Keratinocyte (primary cell): Measurements from ENCODE around the gene SERPINH1. TPM values are rescaled to one million over a fixed set of nuclear protein-coding genes. Genes with fewer than 3 reads are reported as not detected.

Experiments
- DNase-seq: peaks from one replicate; pipeline ENCODE4 v3.0.0-alpha.2; 2011; ENCODE audit warnings: low read depth, missing footprints, low spot score
- FAIRE-seq: peaks from 2 replicates; lab custom pipeline; 2011; peaks lifted over from hg19 to GRCh38; lab: Jason Lieb, UNC
- H2AFZ ChIP-seq: 2 replicates; pipeline ENCODE4 v1.6.0; 2012; ENCODE audit warnings: low read length, control low read depth, inconsistent platforms; ENCODE audit not compliant: control insufficient read depth
- H3K27ac ChIP-seq: 2 replicates; pipeline ENCODE4 v1.5.1; 2011; ENCODE audit warnings: low read length; ENCODE audit not compliant: control insufficient read depth, insufficient read depth
- H3K27me3 ChIP-seq: 3 replicates; pipeline ENCODE4 v1.6.0; 2011; ENCODE audit warnings: low read length; ENCODE audit not compliant: control insufficient read depth, insufficient read depth; ENCODE audit errors: extremely low read depth
- H3K36me3 ChIP-seq, 2 experiments: 2 replicates in 1 of 2; 3 replicates in 1 of 2; pipeline ENCODE4 v1.5.1; 2011; ENCODE audit warnings: low read length in 2 of 2, mild to moderate bottlenecking in 1 of 2; ENCODE audit not compliant: control insufficient read depth in 2 of 2, insufficient read depth in 2 of 2; ENCODE audit errors: extremely low read depth in 1 of 2
- H3K4me1 ChIP-seq: 3 replicates; pipeline ENCODE4 v1.5.1; 2011; ENCODE audit warnings: low read length; ENCODE audit not compliant: control insufficient read depth, insufficient read depth; ENCODE audit errors: extremely low read depth
- H3K4me2 ChIP-seq: 3 replicates; pipeline ENCODE4 v1.6.0; 2011; ENCODE audit warnings: low read depth, low read length; ENCODE audit not compliant: control insufficient read depth, insufficient read depth; ENCODE audit errors: extremely low read depth
- H3K4me3 ChIP-seq, 3 experiments: fragments of 200-600 bp in 1 of 3; sonication (generic) in 1 of 3; 2 replicates in 2 of 3; 3 replicates in 1 of 3; pipeline ENCODE4 v1.5.1; 2011 to 2016; ENCODE audit warnings: low read length in 3 of 3, mild to moderate bottlenecking in 3 of 3, control low read depth in 2 of 3, inconsistent platforms in 1 of 3, low read depth in 1 of 3, mixed read lengths in 1 of 3, mixed run types in 1 of 3, moderate library complexity in 1 of 3; ENCODE audit not compliant: control insufficient read depth in 2 of 3, insufficient read depth in 2 of 3; ENCODE audit errors: extremely low read depth in 1 of 3
- H3K79me2 ChIP-seq: 2 replicates; pipeline ENCODE4 v1.6.0; 2012; ENCODE audit warnings: low read length; ENCODE audit not compliant: control insufficient read depth, insufficient read depth
- H3K9ac ChIP-seq: 3 replicates; pipeline ENCODE4 v1.6.0; 2011; ENCODE audit warnings: low read length; ENCODE audit not compliant: control insufficient read depth, insufficient read depth; ENCODE audit errors: extremely low read depth
- H3K9me1 ChIP-seq: 3 replicates; pipeline ENCODE4 v1.6.0; 2011; ENCODE audit warnings: low read length; ENCODE audit not compliant: control insufficient read depth, insufficient read depth; ENCODE audit errors: extremely low read depth
- H3K9me3 ChIP-seq: 2 replicates; pipeline ENCODE4 v1.5.1; 2012; ENCODE audit warnings: low read depth, low read length; ENCODE audit not compliant: control insufficient read depth
- H4K20me1 ChIP-seq: 3 replicates; pipeline ENCODE4 v1.6.0; 2011; ENCODE audit warnings: low read length; ENCODE audit not compliant: control insufficient read depth, insufficient read depth; ENCODE audit errors: extremely low read depth
- CTCF ChIP-seq, 3 experiments: IDR thresholded peaks in 1 of 3; conservative IDR thresholded peaks in 1 of 3; optimal IDR thresholded peaks in 1 of 3; 2 replicates in 2 of 3; 3 replicates in 1 of 3; pipeline versions ENCODE3 to v1.5.1; 2011; ENCODE audit warnings: low read length in 3 of 3, mild to moderate bottlenecking in 3 of 3, moderate library complexity in 2 of 3, control low read depth in 1 of 3, inconsistent platforms in 1 of 3; ENCODE audit not compliant: insufficient read depth in 2 of 3; ENCODE audit errors: extremely low read depth in 1 of 3
- EZH2 ChIP-seq: IDR thresholded peaks from one replicate; pipeline ENCODE4 v1.6.1; 2012; ENCODE audit warnings: inconsistent platforms, mild to moderate bottlenecking, low read length, moderate library complexity
- dilution Hi-C: fragments of 300-500 bp; cut with MboI; formaldehyde crosslinking; loops from one replicate; pipeline ENCODE4 v1.7.0; 2020; ENCODE audit warnings: low sequenced_read_pairs; ENCODE audit not compliant: extremely low pct_ligation_motif_present
- polyA plus RNA-seq, 5 experiments: library from polyadenylated mRNA; depleted of rRNA in 3 of 5; stranded (reverse) in 3 of 5; stranded (forward) in 1 of 5; unstranded in 1 of 5; fragments of >200 nt; gene quantifications; 1 replicate in 1 of 5; 2 replicates in 3 of 5; 3 replicates in 1 of 5; pipeline versions ENCODE4 v1.2.1 to v1.2.3, GENCODE V29; 2011 to 2012; ENCODE audit warnings: missing spikeins in 2 of 5, low read depth in 1 of 5, low replicate concordance in 1 of 5

SERPINH1 gene
- polyA plus RNA-seq, 1 donor (not counting 4 experiments of a cell fraction or from before 2014, with no cell fraction given), result 136 TPM

DNA sequence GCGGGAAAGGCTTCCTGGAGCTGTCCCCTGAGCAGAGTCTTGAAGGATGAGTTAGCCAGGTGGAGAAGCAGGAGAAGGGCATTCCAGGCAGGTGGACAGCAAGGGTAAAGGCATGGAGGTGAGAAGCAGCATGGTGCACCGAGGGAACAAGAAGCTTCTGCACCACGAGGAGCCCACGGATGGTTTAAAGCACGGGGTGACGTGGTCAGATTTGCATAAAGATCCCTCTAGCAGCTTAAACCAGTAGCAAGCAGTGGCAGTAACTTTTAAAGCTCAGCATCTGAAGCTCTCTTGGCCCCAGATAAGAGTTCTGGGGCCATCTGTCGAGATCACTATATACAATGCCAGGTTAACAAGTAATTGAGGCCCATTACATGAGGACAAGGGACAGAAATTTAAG is 36.8 kb downstream of the SERPINH1 start:
- Histone ChIP-seq H3K4me2 (no peak overlapping the region), H3K4me3 (no peak overlapping the region), H3K79me2 (no peaks in the 10 kb centered on the region), H3K27ac (no peak overlapping the region), H3K9me1 (no peaks in the 10 kb centered on the region), H3K9ac (no peak overlapping the region), H3K4me1 (peaks cover 12% of the 10 kb centered on the region), H3K27me3 (no peaks in the 10 kb centered on the region), H2AFZ (no peak overlapping the region), H4K20me1 (no peaks in the 10 kb centered on the region), H3K9me3 (no peaks in the 10 kb centered on the region), H3K36me3 (no peaks in the 10 kb centered on the region)
- DNase-seq (no peak), FAIRE-seq (no peak)
- dilution Hi-C loops, result no loop called here
- no peak for TF ChIP-seq EZH2
- TF ChIP-seq CTCF (optimal IDR thresholded peaks at IDR 0.05 in 1 of 3, IDR thresholded peaks at IDR 0.05 in 1 of 3, conservative IDR thresholded peaks at IDR 0.05 in 1 of 3; ENCODE audit: extremely low read depth in 1 of 3, insufficient read depth in 2 of 3, low read length in 3 of 3), result no peak

- no peak overlapping the region for H3K4me3 ChIP-seq
- no peaks in the 10 kb centered on the region for H3K27me3 ChIP-seq
- no peak overlapping the region for H3K4me2 ChIP-seq
- FAIRE-seq (no peak), DNase-seq (no peak)
- H3K27ac ChIP-seq, result no peak overlapping the region
- dilution Hi-C loops, result no loop called here
- H2AFZ ChIP-seq, result no peak overlapping the region
- no peaks in the 10 kb centered on the region for H3K9me1 ChIP-seq
- no peaks in the 10 kb centered on the region for H4K20me1 ChIP-seq
- no peaks in the 10 kb centered on the region for H3K36me3 ChIP-seq
- no peak for TF ChIP-seq EZH2
- TF ChIP-seq CTCF (optimal IDR thresholded peaks at IDR 0.05 in 1 of 3, IDR thresholded peaks at IDR 0.05 in 1 of 3, conservative IDR thresholded peaks at IDR 0.05 in 1 of 3; ENCODE audit: extremely low read depth in 1 of 3, insufficient read depth in 2 of 3, low read length in 3 of 3), result no peak
- no peaks in the 10 kb centered on the region for H3K79me2 ChIP-seq
- peaks cover 16% of the 10 kb centered on the region for H3K4me1 ChIP-seq
- H3K9me3 ChIP-seq, result no peaks in the 10 kb centered on the region
- H3K9ac ChIP-seq, result no peak overlapping the region
These were observed 38.3 kb downstream of the SERPINH1 start for GRCh38 chr11:75600356-75600755.
